Measurements from ENCODE around the gene ENTREP1.

DNA sequence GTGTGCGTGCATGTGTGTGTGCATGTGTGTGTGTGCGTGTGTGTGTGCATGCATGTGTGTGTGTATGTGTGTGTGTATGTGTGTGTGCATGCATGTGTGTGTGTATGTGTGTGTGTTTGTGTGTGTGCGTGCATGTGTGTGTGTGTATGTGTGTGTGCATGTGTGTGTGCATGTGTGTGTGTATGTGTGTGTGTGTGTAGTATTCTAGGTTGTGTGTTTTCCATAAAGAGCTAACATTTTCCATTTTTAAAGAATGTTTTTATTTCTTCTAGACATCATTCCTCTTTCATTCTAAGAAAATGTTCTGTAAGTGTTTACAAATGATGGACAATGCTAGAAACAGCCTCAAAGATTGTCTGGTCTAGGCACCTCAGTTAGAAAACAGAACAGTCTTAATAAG, 15.6 kb downstream of the ENTREP1 start:
- TF ChIP-seq, protein P1, sequence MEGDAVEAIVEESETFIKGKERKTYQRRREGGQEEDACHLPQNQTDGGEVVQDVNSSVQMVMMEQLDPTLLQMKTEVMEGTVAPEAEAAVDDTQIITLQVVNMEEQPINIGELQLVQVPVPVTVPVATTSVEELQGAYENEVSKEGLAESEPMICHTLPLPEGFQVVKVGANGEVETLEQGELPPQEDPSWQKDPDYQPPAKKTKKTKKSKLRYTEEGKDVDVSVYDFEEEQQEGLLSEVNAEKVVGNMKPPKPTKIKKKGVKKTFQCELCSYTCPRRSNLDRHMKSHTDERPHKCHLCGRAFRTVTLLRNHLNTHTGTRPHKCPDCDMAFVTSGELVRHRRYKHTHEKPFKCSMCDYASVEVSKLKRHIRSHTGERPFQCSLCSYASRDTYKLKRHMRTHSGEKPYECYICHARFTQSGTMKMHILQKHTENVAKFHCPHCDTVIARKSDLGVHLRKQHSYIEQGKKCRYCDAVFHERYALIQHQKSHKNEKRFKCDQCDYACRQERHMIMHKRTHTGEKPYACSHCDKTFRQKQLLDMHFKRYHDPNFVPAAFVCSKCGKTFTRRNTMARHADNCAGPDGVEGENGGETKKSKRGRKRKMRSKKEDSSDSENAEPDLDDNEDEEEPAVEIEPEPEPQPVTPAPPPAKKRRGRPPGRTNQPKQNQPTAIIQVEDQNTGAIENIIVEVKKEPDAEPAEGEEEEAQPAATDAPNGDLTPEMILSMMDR (IDR thresholded peaks at IDR 0.05; ENCODE audit: low read length): no peak
- TF ChIP-seq EZH2 (IDR thresholded peaks at IDR 0.05; ENCODE audit: borderline replicate concordance, low read length): no peak
